ENCODE measurements around the gene RBM28.
A peak's percentile ranks its signal among the peaks of the same experiment; 100 is the strongest.

Gene RBM28

GRCh38 chr7:128343554-128344430, at the start of gene RBM28:
RBM28 (minus strand) TSS chr7:128343908; CDS start chr7:128343793, 115 bp downstream.
- DNase-seq (ENCODE audit: low read depth in 2 of 2, low spot score in 1 of 2) = peak; percentile 60 to 67

- no peak for DNase-seq (ENCODE audit: low read depth in 2 of 2, low spot score in 1 of 2)
These were observed 49.0 kb upstream of the RBM28 start for GRCh38 chr7:128392446-128393327.

- no peak for DNase-seq (ENCODE audit: low read depth in 2 of 2, low spot score in 1 of 2)
These were observed 48.1 kb upstream of the RBM28 start for GRCh38 chr7:128391805-128392204.

- no peak for DNase-seq (ENCODE audit: low read depth in 2 of 2, low spot score in 1 of 2)
These were observed 47.3 kb upstream of the RBM28 start for GRCh38 chr7:128390871-128391565.

GRCh38 chr7:128389618-128390329, 46.1 kb upstream of the RBM28 start:
- DNase-seq (ENCODE audit: low read depth in 2 of 2, low spot score in 1 of 2) = no peak

- DNase-seq (ENCODE audit: low read depth in 2 of 2, low spot score in 1 of 2) = no peak
These were observed 45.4 kb upstream of the RBM28 start for GRCh38 chr7:128389085-128389617.

- no peak for DNase-seq (ENCODE audit: low read depth in 2 of 2, low spot score in 1 of 2)
These were observed 44.4 kb upstream of the RBM28 start for GRCh38 chr7:128388145-128388485.

- DNase-seq (ENCODE audit: low read depth in 2 of 2, low spot score in 1 of 2) = peak; percentile 32 to 48
These were observed 43.8 kb upstream of the RBM28 start for GRCh38 chr7:128387216-128388144.

GRCh38 chr7:128385988-128386925, 42.5 kb upstream of the RBM28 start:
- DNase-seq (ENCODE audit: low read depth in 2 of 2, low spot score in 1 of 2) = no peak

- DNase-seq (ENCODE audit: low read depth in 2 of 2, low spot score in 1 of 2) = no peak
These were observed 41.0 kb upstream of the RBM28 start for GRCh38 chr7:128384726-128385125.

- DNase-seq (ENCODE audit: low read depth in 2 of 2, low spot score in 1 of 2) = no peak
These were observed 40.1 kb upstream of the RBM28 start for GRCh38 chr7:128383776-128384175.

GRCh38 chr7:128381161-128381821, 37.6 kb upstream of the RBM28 start:
- no peak for DNase-seq (ENCODE audit: low read depth in 2 of 2, low spot score in 1 of 2)

GRCh38 chr7:128380483-128381106, 36.9 kb upstream of the RBM28 start:
- no peak for DNase-seq (ENCODE audit: low read depth in 2 of 2, low spot score in 1 of 2)

- DNase-seq (ENCODE audit: low read depth in 2 of 2, low spot score in 1 of 2) = no peak
These were observed 36.3 kb upstream of the RBM28 start for GRCh38 chr7:128379900-128380479.

- no peak for DNase-seq (ENCODE audit: low read depth in 2 of 2, low spot score in 1 of 2)
These were observed 34.9 kb upstream of the RBM28 start for GRCh38 chr7:128378637-128379036.

GRCh38 chr7:128376077-128376476, 32.4 kb upstream of the RBM28 start:
- DNase-seq (ENCODE audit: low read depth in 2 of 2, low spot score in 1 of 2) = no peak

- DNase-seq (ENCODE audit: low read depth in 2 of 2, low spot score in 1 of 2) = no peak
These were observed 30.3 kb upstream of the RBM28 start for GRCh38 chr7:128374041-128374440.
